OCI-LY1 (cell line): Measurements from ENCODE around the gene COL25A1.

Source experiments
- H2AFZ ChIP-seq: fragments of 200-600 bp; sonication (generic), shearing (Covaris generic); 2 replicates; pipeline ENCODE4 v1.6.0; 2014; ENCODE audit warnings: antibody characterized with exemption, mild to moderate bottlenecking, low read length
- H3F3A ChIP-seq: fragments of 200-600 bp; sonication (generic), shearing (Covaris generic); 2 replicates; pipeline ENCODE4 v1.6.0; 2014; ENCODE audit warnings: mild to moderate bottlenecking, antibody characterized with exemption, low read length, moderate library complexity; ENCODE audit not compliant: insufficient read depth
- H3K27ac ChIP-seq: fragments of 200-600 bp; sonication (generic); 2 replicates; pipeline ENCODE4 v1.5.1; 2014; ENCODE audit warnings: low read length, mixed run types, mild to moderate bottlenecking, low read depth; ENCODE audit not compliant: poor library complexity, severe bottlenecking
- H3K27me3 ChIP-seq: fragments of 200-600 bp; sonication (generic); 2 replicates; pipeline ENCODE4 v1.6.0; 2014; ENCODE audit warnings: antibody characterized with exemption, mild to moderate bottlenecking, low read length, moderate library complexity; ENCODE audit not compliant: insufficient read depth
- H3K36me3 ChIP-seq: fragments of 200-600 bp; sonication (generic); 2 replicates; pipeline ENCODE4 v1.6.1; 2014; ENCODE audit warnings: mild to moderate bottlenecking, antibody characterized with exemption, low read length, moderate library complexity, mixed read lengths; ENCODE audit not compliant: insufficient read depth
- H3K4me1 ChIP-seq: fragments of 200-600 bp; sonication (generic); 2 replicates; pipeline ENCODE4 v1.5.1; 2014; ENCODE audit warnings: mild to moderate bottlenecking, low read length, moderate library complexity; ENCODE audit not compliant: insufficient read depth, severe bottlenecking
- H3K4me2 ChIP-seq: fragments of 200-600 bp; sonication (generic), shearing (Covaris generic); 2 replicates; pipeline ENCODE4 v1.6.1; 2014; ENCODE audit warnings: low read length
- H3K4me3 ChIP-seq: fragments of 200-600 bp; sonication (generic); 2 replicates; pipeline ENCODE4 v1.5.1; 2014; ENCODE audit warnings: low read length, low read depth, mild to moderate bottlenecking, mixed read lengths; ENCODE audit not compliant: poor library complexity, severe bottlenecking
- H3K79me2 ChIP-seq: fragments of 200-600 bp; shearing (Covaris generic); 2 replicates; pipeline ENCODE4 v1.6.1; 2016; ENCODE audit warnings: mixed run types, low read length, mixed read lengths; ENCODE audit not compliant: insufficient read depth
- H3K9ac ChIP-seq: fragments of 200-600 bp; sonication (generic), shearing (Covaris generic); 2 replicates; pipeline ENCODE4 v1.6.1; 2014; ENCODE audit warnings: mild to moderate bottlenecking, low read length, mixed read lengths
- H3K9me2 ChIP-seq: fragments of 200-600 bp; sonication (generic), shearing (Covaris generic); 2 replicates; pipeline ENCODE4 v1.6.1; 2014; ENCODE audit warnings: low read depth, mild to moderate bottlenecking, low read length, mixed read lengths
- H3K9me3 ChIP-seq: fragments of 200-600 bp; shearing (Covaris generic); 2 replicates; pipeline ENCODE4 v1.6.1; 2014; ENCODE audit warnings: low read length, mixed read lengths
- H4K20me1 ChIP-seq: fragments of 200-600 bp; sonication (generic), shearing (Covaris generic); 2 replicates; pipeline ENCODE4 v1.6.0; 2016; ENCODE audit warnings: mild to moderate bottlenecking, low read length; ENCODE audit not compliant: insufficient read depth
- CTCF ChIP-seq: fragments of 200-600 bp; sonication (generic), shearing (Covaris generic); IDR thresholded peaks from 2 replicates; pipeline ENCODE4 v1.5.1; 2017; ENCODE audit warnings: mild to moderate bottlenecking, antibody characterized with exemption, low read length, moderate library complexity, mixed read lengths
- EZH2 ChIP-seq: fragments of 200-600 bp; sonication (generic), shearing (Covaris generic); IDR thresholded peaks from 2 replicates; pipeline ENCODE4 v1.8.0; 2017; ENCODE audit warnings: borderline replicate concordance, mixed run types, mild to moderate bottlenecking, antibody characterized with exemption, low read length, moderate library complexity, mixed read lengths

Gene COL25A1

GRCh38 chr4:109125084-109125483 lies 177.4 kb downstream of the COL25A1 start:
- Histone ChIP-seq H3K9ac (no peak overlapping the region), H2AFZ (no peak overlapping the region), H3K4me1 (no peaks in the 10 kb centered on the region), H3K4me2 (no peak overlapping the region), H3K9me3 (no peaks in the 10 kb centered on the region), H3K27me3 (no peaks in the 10 kb centered on the region), H4K20me1 (no peaks in the 10 kb centered on the region), H3K36me3 (no peaks in the 10 kb centered on the region), H3K9me2 (no peaks in the 10 kb centered on the region), H3K79me2 (no peaks in the 10 kb centered on the region), H3K4me3 (no peak overlapping the region), H3F3A (no peaks in the 10 kb centered on the region), H3K27ac (no peak overlapping the region)
- no peak for TF ChIP-seq EZH2

DNA sequence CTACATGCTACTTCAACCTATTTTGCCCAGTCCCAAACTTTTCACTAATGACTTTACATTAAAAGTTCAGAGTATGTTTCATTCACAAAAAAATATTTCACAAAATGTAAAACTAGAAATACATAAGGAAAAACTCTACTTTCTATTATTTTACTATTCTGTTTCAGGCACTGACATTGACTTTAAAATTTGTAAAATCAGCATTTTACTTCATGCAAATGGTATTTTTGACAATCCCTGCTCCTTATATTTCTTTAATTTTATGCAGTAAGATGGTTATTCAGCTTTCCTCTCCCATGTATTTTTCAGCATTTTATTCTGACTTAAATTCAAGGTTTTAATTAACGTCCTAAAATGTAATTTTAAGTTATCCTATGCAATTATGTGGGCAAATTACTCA lies 178.5 kb downstream of the COL25A1 start:
- Histone ChIP-seq H3K9ac (no peak overlapping the region), H3K4me1 (no peaks in the 10 kb centered on the region), H3F3A (no peaks in the 10 kb centered on the region), H4K20me1 (no peaks in the 10 kb centered on the region), H3K27ac (no peak overlapping the region), H3K4me3 (no peak overlapping the region), H3K79me2 (no peaks in the 10 kb centered on the region), H3K36me3 (no peaks in the 10 kb centered on the region), H3K9me2 (no peaks in the 10 kb centered on the region), H3K27me3 (no peaks in the 10 kb centered on the region), H3K9me3 (no peaks in the 10 kb centered on the region), H2AFZ (no peak overlapping the region), H3K4me2 (no peak overlapping the region)
- TF ChIP-seq EZH2 (no peak), CTCF (no peak)

DNA sequence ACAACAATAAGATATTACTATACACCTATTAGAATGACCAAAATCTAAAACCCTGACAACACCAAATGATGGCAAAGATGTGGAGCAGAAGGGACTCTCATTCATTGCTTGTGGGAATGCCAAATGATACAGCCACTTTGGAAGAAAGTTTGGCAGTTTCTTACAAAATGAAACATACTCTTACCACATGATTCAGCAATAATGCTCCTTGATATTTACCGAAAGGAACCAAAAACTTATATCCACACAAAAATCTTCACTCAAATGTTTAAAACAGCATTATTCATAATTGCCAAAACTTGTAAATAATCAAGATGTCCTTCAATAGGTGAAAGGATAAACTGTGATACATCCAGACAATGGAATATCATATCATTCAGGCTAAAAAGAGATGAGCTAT lies 180.9 kb downstream of the COL25A1 start:
- Histone ChIP-seq H3K4me1 (no peaks in the 10 kb centered on the region), H3K79me2 (no peaks in the 10 kb centered on the region), H3K4me3 (no peak overlapping the region), H3K36me3 (no peaks in the 10 kb centered on the region), H2AFZ (no peak overlapping the region), H4K20me1 (no peaks in the 10 kb centered on the region), H3K9me3 (no peaks in the 10 kb centered on the region), H3K4me2 (no peak overlapping the region), H3K27me3 (no peaks in the 10 kb centered on the region), H3F3A (no peaks in the 10 kb centered on the region), H3K9me2 (no peaks in the 10 kb centered on the region; the same call in 1 of the 2 replicates), H3K9ac (no peak overlapping the region), H3K27ac (no peak overlapping the region)
- TF ChIP-seq EZH2 (no peak), CTCF (no peak)

GRCh38 chr4:109119852-109120251 lies 182.6 kb downstream of the COL25A1 start:
- Histone ChIP-seq H3K9me2 (no peaks in the 10 kb centered on the region; the same call in 1 of the 2 replicates), H3K4me1 (no peaks in the 10 kb centered on the region), H3K4me2 (no peak overlapping the region), H2AFZ (no peak overlapping the region), H3K4me3 (no peak overlapping the region), H3K79me2 (no peaks in the 10 kb centered on the region), H3K27me3 (no peaks in the 10 kb centered on the region), H3K9me3 (no peaks in the 10 kb centered on the region), H4K20me1 (no peaks in the 10 kb centered on the region), H3F3A (no peaks in the 10 kb centered on the region), H3K27ac (no peak overlapping the region), H3K9ac (no peak overlapping the region), H3K36me3 (no peaks in the 10 kb centered on the region)
- TF ChIP-seq CTCF (no peak), EZH2 (no peak)
